Lower leg skin (tissue), 4 donors: Measurements from ENCODE around the gene HBG1. TPM values are rescaled to one million over a fixed set of nuclear protein-coding genes. Genes with fewer than 3 reads are reported as not detected.
"Not testable (repeated sequence)": the region's sequence is repeated elsewhere in the genome, so short reads cannot be mapped to it uniquely, and the experiment has no call there.

Source experiments
- DNase-seq, 2 donors: peaks; one replicate each; pipeline ENCODE4 v3.0.0-alpha.2; 2019; ENCODE audit warnings: low spot score in 2 of 2
- H3K4me3 ChIP-seq: fragments of 200-600 bp; sonication (generic); 2 replicates; pipeline ENCODE4 v1.5.1; 2017; ENCODE audit warnings: mild to moderate bottlenecking, low read depth; ENCODE audit not compliant: poor library complexity, severe bottlenecking
- POLR2A ChIP-seq, 2 donors: fragments of 450-650 bp; IDR thresholded peaks; one replicate each; pipeline ENCODE4 v1.6.1; 2016 to 2017; ENCODE audit warnings: antibody characterized with exemption in 2 of 2, mild to moderate bottlenecking in 1 of 2, moderate library complexity in 1 of 2
- WGBS, 2 donors: methylation state at CpG; one replicate each; pipeline ENCODE4 v1.1.5; 2018; 5-methylcytosine and 5-hydroxymethylcytosine counted together
- intact Hi-C: fragments of 100-400 bp; cut with DNase I; formaldehyde crosslinking; loops from one replicate; pipeline ENCODE4 v1.15.0; 2023; ENCODE audit warnings: low total_unique reads
- total RNA-seq, 4 donors: library from RNA; depleted of rRNA; stranded (reverse); fragments of >200 nt; gene quantifications; one replicate each; pipeline ENCODE4 v1.1.0, GENCODE V29; 2016
- TF ChIP-seq, protein P1 (sequence below), 3 donors: fragments of 450-650 bp; IDR thresholded peaks; one replicate each; pipeline ENCODE4 v1.5.1; 2016; ENCODE audit warnings: antibody characterized with exemption in 3 of 3, mild to moderate bottlenecking in 3 of 3, moderate library complexity in 2 of 3

Gene HBG1
- total RNA-seq = not detected

DNA sequence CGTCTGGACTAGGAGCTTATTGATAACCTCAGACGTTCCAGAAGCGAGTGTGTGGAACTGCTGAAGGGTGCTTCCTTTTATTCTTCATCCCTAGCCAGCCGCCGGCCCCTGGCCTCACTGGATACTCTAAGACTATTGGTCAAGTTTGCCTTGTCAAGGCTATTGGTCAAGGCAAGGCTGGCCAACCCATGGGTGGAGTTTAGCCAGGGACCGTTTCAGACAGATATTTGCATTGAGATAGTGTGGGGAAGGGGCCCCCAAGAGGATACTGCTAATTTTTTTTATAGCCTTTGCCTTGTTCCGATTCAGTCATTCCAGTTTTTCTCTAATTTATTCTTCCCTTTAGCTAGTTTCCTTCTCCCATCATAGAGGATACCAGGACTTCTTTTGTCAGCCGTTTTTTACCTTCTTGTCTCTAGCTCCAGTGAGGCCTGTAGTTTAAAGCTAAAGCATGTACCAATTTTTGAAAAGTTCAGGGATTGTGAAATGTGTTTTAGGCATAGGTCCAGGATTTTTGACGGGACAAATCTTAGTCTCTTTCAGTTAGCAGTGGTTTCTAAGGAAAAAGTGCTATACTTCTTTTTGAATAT is at the start of gene HBG1:
Gene HBG1, minus strand, starts transcription at position 51 of the 590 bp plus-strand sequence. CDS start 53 bp downstream, outside the sequence.
- DNase-seq, H3K4me3 ChIP-seq, intact Hi-C loops: not testable (repeated sequence)
- 50 to 72% methylated on average over 2 to 4 of the region's 9 CpGs for WGBS, 2 donors

DNA sequence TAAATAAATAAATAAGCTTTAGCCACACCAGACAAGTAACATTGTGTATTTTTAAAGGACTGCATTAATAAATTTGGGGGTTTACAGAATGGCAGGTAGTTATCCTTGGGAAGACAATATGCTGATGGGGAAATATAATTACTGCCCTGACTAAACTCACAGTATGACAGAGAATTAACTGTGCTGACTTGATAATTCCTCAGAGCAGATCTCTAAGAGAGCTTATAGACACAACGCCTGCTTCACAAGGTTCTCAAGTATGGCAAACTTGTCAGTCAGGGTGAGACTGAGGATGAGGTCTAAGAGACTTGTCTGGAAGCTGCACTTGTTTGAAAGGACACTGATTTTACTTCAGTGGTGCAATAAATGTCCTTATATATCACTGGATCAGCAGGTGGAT is 48.8 kb upstream of the HBG1 start:
- DNase-seq = no peak
- H3K4me3 ChIP-seq = no peak overlapping the region
- intact Hi-C loops = no loop called here
- WGBS, 2 donors = 0 to 82% methylated on average over 1 of the region's 1 CpG
- TF ChIP-seq, protein P1, sequence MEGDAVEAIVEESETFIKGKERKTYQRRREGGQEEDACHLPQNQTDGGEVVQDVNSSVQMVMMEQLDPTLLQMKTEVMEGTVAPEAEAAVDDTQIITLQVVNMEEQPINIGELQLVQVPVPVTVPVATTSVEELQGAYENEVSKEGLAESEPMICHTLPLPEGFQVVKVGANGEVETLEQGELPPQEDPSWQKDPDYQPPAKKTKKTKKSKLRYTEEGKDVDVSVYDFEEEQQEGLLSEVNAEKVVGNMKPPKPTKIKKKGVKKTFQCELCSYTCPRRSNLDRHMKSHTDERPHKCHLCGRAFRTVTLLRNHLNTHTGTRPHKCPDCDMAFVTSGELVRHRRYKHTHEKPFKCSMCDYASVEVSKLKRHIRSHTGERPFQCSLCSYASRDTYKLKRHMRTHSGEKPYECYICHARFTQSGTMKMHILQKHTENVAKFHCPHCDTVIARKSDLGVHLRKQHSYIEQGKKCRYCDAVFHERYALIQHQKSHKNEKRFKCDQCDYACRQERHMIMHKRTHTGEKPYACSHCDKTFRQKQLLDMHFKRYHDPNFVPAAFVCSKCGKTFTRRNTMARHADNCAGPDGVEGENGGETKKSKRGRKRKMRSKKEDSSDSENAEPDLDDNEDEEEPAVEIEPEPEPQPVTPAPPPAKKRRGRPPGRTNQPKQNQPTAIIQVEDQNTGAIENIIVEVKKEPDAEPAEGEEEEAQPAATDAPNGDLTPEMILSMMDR (IDR thresholded peaks at IDR 0.05) = no peak
- TF ChIP-seq POLR2A (IDR thresholded peaks at IDR 0.05) = no peak

DNA sequence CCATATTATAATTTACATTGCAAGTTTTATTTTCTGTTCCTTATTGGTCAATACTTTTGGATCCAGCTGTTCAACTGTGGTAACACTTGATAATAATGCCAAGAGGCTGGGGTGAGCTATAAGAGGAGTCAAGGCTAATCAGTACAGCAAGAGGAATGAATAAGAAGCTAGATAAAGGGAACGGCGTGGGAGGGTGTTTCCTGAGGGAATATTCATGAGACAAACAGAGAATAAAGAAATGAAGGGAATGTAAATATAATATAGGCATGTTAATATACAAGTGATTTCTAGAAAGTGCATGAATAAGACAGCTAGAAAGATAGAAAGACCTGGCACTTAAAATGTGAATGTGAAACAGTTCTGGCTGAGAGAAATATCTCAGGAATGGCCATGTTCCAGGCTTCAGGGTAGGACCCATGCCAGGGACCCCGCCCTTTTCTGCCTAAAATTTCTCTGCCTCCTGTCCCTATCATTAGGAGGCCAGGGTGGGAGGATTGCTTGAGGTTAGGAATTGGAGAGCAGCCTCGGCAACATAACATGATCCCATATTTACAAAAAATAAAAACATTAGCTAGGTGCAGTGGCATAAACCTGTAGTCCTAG is 48.2 kb upstream of the HBG1 start:
- 58 to 60% methylated on average over 4 of the region's 4 CpGs for WGBS, 2 donors
- no peak overlapping the region for H3K4me3 ChIP-seq
- intact Hi-C loops = no loop called here
- TF ChIP-seq, protein P1 (IDR thresholded peaks at IDR 0.05) = no peak
- no peak for TF ChIP-seq POLR2A (IDR thresholded peaks at IDR 0.05)
- DNase-seq = no peak

DNA sequence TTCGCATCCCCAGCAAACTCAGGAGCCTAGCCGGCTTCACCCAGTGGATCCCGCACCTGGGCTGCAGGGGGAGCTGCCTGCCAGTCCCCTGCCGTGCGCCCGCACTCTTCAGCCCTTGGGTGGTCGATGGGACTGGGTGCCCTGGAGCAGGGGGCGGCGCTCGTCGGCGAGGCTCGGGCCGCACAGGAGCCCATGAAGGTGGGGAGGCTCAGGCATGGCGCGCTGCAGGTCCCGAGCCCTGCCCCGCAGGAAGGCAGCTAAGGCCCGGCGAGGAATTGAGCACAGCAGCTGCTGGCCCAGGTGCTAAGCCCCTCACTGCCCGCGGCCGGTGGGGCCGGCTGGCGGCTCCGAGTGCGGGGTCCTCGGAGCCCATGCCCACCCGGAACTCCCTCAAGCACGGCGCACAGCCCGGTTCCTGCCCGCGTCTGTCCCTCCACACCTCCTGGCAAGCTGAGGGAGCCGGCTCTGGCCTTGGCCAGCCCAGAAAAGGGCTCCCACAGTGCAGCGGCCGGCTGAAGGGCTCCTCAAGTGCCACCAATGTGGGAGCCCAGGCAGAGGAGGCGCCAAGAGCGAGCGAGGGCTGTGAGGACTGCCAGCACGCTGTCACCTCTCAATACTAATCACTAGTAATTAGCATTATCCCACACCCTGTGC is 44.8 kb upstream of the HBG1 start:
- H3K4me3 ChIP-seq, DNase-seq, intact Hi-C loops: not testable (repeated sequence)
- WGBS, 2 donors = 91 to 96% methylated on average over 18 to 25 of the region's 41 CpGs

DNA sequence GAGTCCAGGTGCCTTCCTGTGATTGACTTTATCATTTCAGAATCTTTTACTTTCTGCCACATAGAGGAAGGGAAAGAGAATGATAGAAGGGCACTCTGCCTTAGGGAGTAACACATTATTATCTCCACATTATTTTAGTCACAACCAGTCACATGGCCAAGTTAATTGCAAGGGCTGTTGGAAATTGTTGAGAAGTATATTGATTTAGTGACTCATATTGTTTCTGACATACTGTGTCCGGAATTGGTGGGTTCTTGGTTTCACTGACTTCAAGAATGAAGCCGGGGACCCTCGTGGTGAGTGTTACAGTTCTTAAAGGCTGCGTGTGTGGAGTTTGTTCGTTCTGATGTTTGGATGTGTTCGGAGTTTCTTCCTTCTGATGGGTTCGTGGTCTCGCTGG is 43.4 kb upstream of the HBG1 start:
- no peak overlapping the region for H3K4me3 ChIP-seq
- TF ChIP-seq, protein P1 (IDR thresholded peaks at IDR 0.05) = no peak
- TF ChIP-seq POLR2A (IDR thresholded peaks at IDR 0.05) = no peak
- 90 to 91% methylated on average over 8 of the region's 8 CpGs for WGBS, 2 donors
- intact Hi-C loops = no loop called here
- no peak for DNase-seq

DNA sequence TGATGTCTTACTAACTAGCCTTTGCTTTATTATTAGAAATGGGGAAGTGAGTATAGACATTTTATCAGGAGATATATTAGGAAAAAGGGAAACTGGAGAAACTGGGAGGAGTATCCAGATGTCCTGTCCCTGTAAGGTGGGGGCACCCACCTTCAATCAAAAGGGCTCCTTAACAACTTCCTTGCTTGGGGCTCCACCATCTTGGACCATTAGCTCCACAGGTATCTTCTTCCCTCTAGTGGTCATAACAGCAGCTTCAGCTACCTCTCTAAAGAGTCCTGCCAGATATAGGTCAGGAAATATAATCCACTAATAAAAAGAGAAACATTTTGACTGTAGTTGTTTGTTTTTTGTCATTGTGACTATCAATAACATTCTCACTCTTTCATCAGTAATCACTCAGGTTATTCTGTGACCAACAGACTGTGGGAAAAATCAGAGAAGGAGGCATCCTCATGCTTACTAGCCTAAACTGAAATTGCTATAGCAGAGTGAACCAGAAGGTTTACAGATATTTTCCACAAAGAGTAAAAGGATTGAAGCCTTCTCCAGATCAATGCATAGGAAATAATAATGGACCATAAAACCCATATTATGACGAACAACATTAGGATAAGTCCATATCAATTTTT is 41.7 kb upstream of the HBG1 start:
- intact Hi-C loops = no loop called here
- no peak overlapping the region for H3K4me3 ChIP-seq
- DNase-seq = no peak
- WGBS, 2 donors = 68 to 76% methylated on average over 1 of the region's 1 CpG
- TF ChIP-seq, protein P1 (IDR thresholded peaks at IDR 0.05) = no peak
- TF ChIP-seq POLR2A (IDR thresholded peaks at IDR 0.05) = no peak
